Vagina (tissue), 2 donors: Measurements from ENCODE around the gene LY6G6C.

Source experiments
- POLR2A ChIP-seq, 2 donors: fragments of 450-650 bp; IDR thresholded peaks; one replicate each; pipeline ENCODE4 v1.6.1; 2017; ENCODE audit warnings: antibody characterized with exemption in 2 of 2, mild to moderate bottlenecking in 2 of 2, moderate library complexity in 2 of 2
- TF ChIP-seq, protein P1 (sequence below), 3 experiments: fragments of 450-650 bp in 2 of 3; fragments of 200-600 bp in 1 of 3; sonication (generic) in 1 of 3; IDR thresholded peaks; one replicate each; pipeline ENCODE4 v1.5.1; 2017 to 2019; ENCODE audit warnings: antibody characterized with exemption in 3 of 3, mild to moderate bottlenecking in 2 of 3, moderate library complexity in 2 of 3

DNA sequence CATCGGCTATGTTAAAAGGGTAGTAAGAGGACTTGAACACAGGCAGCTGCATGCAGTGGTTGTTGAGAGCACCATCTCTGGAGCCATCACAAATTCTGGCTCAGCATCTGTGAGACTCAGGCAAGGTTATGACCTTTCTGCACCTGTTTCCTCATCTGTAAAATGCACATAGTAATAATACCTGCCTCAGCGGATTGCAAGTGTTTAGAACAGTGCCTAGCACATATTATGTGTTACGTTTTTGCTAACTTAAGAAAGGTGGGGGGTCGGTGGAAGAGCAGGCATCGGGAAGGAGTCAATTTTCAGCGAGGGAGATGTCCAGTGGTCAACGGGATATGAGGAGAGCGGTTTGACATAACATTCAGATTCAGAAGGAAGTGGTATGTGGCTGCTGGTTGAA, 43.6 kb downstream of the LY6G6C start:
- TF ChIP-seq POLR2A (IDR thresholded peaks at IDR 0.05): no peak
- TF ChIP-seq, protein P1, sequence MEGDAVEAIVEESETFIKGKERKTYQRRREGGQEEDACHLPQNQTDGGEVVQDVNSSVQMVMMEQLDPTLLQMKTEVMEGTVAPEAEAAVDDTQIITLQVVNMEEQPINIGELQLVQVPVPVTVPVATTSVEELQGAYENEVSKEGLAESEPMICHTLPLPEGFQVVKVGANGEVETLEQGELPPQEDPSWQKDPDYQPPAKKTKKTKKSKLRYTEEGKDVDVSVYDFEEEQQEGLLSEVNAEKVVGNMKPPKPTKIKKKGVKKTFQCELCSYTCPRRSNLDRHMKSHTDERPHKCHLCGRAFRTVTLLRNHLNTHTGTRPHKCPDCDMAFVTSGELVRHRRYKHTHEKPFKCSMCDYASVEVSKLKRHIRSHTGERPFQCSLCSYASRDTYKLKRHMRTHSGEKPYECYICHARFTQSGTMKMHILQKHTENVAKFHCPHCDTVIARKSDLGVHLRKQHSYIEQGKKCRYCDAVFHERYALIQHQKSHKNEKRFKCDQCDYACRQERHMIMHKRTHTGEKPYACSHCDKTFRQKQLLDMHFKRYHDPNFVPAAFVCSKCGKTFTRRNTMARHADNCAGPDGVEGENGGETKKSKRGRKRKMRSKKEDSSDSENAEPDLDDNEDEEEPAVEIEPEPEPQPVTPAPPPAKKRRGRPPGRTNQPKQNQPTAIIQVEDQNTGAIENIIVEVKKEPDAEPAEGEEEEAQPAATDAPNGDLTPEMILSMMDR (IDR thresholded peaks at IDR 0.05): no peak
